Activated naive CD4-positive, alpha-beta T cell treated with anti-CD3 and anti-CD28 coated beads, Interleukin-2, amount 10 ng/mL, durations not matched to agents 7 days and 5 days (primary cell): ENCODE measurements around the gene APOL4.

ENCODE experiments used
- CTCF ChIA-PET: fragments of 350-600 bp; sonication (Branson Sonifier 250); formaldehyde crosslinking; loops from one replicate; lab custom pipeline; 2021; ENCODE audit warnings: antibody characterized with exemption; lab: Charles Lee
- DNase-seq: peaks from one replicate; pipeline ENCODE4 v3.0.0-alpha.2; 2020
- H3K27ac Mint-ChIP-seq: one replicate; pipeline ENCODE4 v1.8.0; 2021; ENCODE audit warnings: mild to moderate bottlenecking, moderate library complexity, mixed read lengths
- H3K27me3 Mint-ChIP-seq: one replicate; pipeline ENCODE4 v1.8.0; 2021; ENCODE audit warnings: mild to moderate bottlenecking, mixed read lengths
- H3K36me3 Mint-ChIP-seq: one replicate; pipeline ENCODE4 v1.8.0; 2021; ENCODE audit warnings: mixed read lengths
- H3K4me1 Mint-ChIP-seq: one replicate; pipeline ENCODE4 v1.8.0; 2021; ENCODE audit warnings: mixed read lengths
- H3K4me3 Mint-ChIP-seq: one replicate; pipeline ENCODE4 v1.8.0; 2021; ENCODE audit warnings: mild to moderate bottlenecking, moderate library complexity, mixed read lengths
- H3K9me3 Mint-ChIP-seq: one replicate; pipeline ENCODE4 v1.8.0; 2021; ENCODE audit warnings: mixed read lengths

APOL4 gene

GRCh38 chr22:36226189-36226588, 24.6 kb upstream of the APOL4 start:
- no peak overlapping the region for H3K4me3 Mint-ChIP-seq
- CTCF ChIA-PET = no interaction called here
- H3K36me3 Mint-ChIP-seq = peaks cover 36% of the 10 kb centered on the region
- H3K4me1 Mint-ChIP-seq = peaks cover 10% of the 10 kb centered on the region
- no peaks in the 10 kb centered on the region for H3K9me3 Mint-ChIP-seq
- H3K27me3 Mint-ChIP-seq = no peaks in the 10 kb centered on the region
- no peak overlapping the region for H3K27ac Mint-ChIP-seq
- DNase-seq = no peak

- no peak overlapping the region for H3K4me3 Mint-ChIP-seq
- DNase-seq = no peak
- H3K9me3 Mint-ChIP-seq = no peaks in the 10 kb centered on the region
Measured at GRCh38 chr22:36225333-36225922, 23.8 kb upstream of the APOL4 start.

DNA sequence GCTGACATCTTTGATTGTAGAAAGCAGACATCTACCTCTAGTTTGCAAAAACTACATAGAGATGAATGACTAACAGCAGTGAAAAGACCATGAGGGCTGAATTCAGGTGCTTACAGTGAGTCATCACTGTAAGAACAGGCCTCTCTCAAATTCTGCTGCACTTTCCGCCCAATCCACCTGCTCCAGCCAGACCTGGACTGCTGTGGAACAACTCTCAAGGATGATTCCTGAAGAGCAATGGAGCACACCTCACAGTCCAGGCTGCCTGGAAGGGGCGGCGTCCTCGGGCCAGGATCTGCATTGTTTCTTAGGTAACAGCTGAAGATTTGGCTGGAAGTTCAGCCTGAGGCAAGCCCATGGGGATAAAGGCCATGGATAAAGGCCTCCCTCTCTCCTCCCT, 22.6 kb upstream of the APOL4 start:
- DNase-seq = no peak
- CTCF ChIA-PET = interaction anchor here (1.2 kb wide), 1 partner anchor 22 kb away, joined by 3 read pairs; no protein-coding TSS in a partner anchor
- peaks cover 20% of the 10 kb centered on the region for H3K36me3 Mint-ChIP-seq
- H3K9me3 Mint-ChIP-seq = no peaks in the 10 kb centered on the region
- peaks cover 10% of the 10 kb centered on the region for H3K4me1 Mint-ChIP-seq
- H3K4me3 Mint-ChIP-seq = no peak overlapping the region
- no peak overlapping the region for H3K27ac Mint-ChIP-seq
- peaks cover 14% of the 10 kb centered on the region for H3K27me3 Mint-ChIP-seq

More at GRCh38 chr22:36225333-36225922, 23.8 kb upstream of the APOL4 start:
- H3K4me1 Mint-ChIP-seq = peaks cover 10% of the 10 kb centered on the region
- H3K27me3 Mint-ChIP-seq = peaks cover 5% of the 10 kb centered on the region
- no peak overlapping the region for H3K27ac Mint-ChIP-seq
- H3K36me3 Mint-ChIP-seq = peaks cover 30% of the 10 kb centered on the region
- CTCF ChIA-PET = interaction anchor here (1.2 kb wide), 1 partner anchor 23 kb away, joined by 3 read pairs; no protein-coding TSS in a partner anchor

GRCh38 chr22:36223504-36223903, 21.9 kb upstream of the APOL4 start:
- Mint-ChIP-seq H3K27me3 (peaks cover 21% of the 10 kb centered on the region), H3K4me3 (no peak overlapping the region), H3K9me3 (no peaks in the 10 kb centered on the region), H3K36me3 (peaks cover 14% of the 10 kb centered on the region), H3K27ac (no peak overlapping the region), H3K4me1 (peaks cover 10% of the 10 kb centered on the region)
- DNase-seq = no peak
- CTCF ChIA-PET = interaction anchor here (0.8 to 2.8 kb wide), 3 partner anchors 18 to 55 kb away, joined by 3 to 8 read pairs (median 4); no protein-coding TSS in a partner anchor

GRCh38 chr22:36222887-36223450, 21.4 kb upstream of the APOL4 start:
- Mint-ChIP-seq H3K27ac (no peak overlapping the region), H3K36me3 (peaks cover 9% of the 10 kb centered on the region), H3K27me3 (peaks cover 25% of the 10 kb centered on the region), H3K9me3 (no peaks in the 10 kb centered on the region), H3K4me1 (peaks cover 8% of the 10 kb centered on the region), H3K4me3 (no peak overlapping the region)
- no peak for DNase-seq
- CTCF ChIA-PET = interaction anchor here (0.7 to 2.8 kb wide), 6 partner anchors 16 to 63 kb away, joined by 3 to 8 read pairs (median 3); partner anchors contain the start of gene APOL2

GRCh38 chr22:36221799-36222751, 20.5 kb upstream of the APOL4 start:
- Mint-ChIP-seq H3K9me3 (no peaks in the 10 kb centered on the region), H3K27ac (no peak overlapping the region), H3K36me3 (peaks cover 8% of the 10 kb centered on the region), H3K4me1 (peaks cover 8% of the 10 kb centered on the region), H3K27me3 (peaks cover 34% of the 10 kb centered on the region), H3K4me3 (no peak overlapping the region)
- CTCF ChIA-PET = interaction anchor here (0.7 to 2.8 kb wide), 8 partner anchors 10 to 62 kb away, joined by 3 to 8 read pairs (median 3); partner anchors contain the start of gene APOL2
- peak; percentile 69 for DNase-seq

GRCh38 chr22:36220451-36220921, 18.9 kb upstream of the APOL4 start:
- CTCF ChIA-PET = interaction anchor here (1.3 to 2.8 kb wide), 2 partner anchors 8 to 26 kb away, joined by 6 to 8 read pairs; no protein-coding TSS in a partner anchor
- DNase-seq = no peak

GRCh38 chr22:36218648-36219193, 17.1 kb upstream of the APOL4 start:
- peaks cover 8% of the 10 kb centered on the region for H3K4me1 Mint-ChIP-seq
- no peak overlapping the region for H3K4me3 Mint-ChIP-seq
- peaks cover 64% of the 10 kb centered on the region for H3K27me3 Mint-ChIP-seq
- H3K36me3 Mint-ChIP-seq = no peaks in the 10 kb centered on the region
- no peak overlapping the region for H3K27ac Mint-ChIP-seq
- DNase-seq = no peak
- CTCF ChIA-PET = interaction anchor here (0.8 to 1.8 kb wide), 2 partner anchors 24 to 40 kb away, joined by 3 to 7 read pairs; no protein-coding TSS in a partner anchor
- H3K9me3 Mint-ChIP-seq = no peaks in the 10 kb centered on the region

More at GRCh38 chr22:36220451-36220921, 18.9 kb upstream of the APOL4 start:
- Mint-ChIP-seq H3K27me3 (peaks cover 46% of the 10 kb centered on the region), H3K27ac (no peak overlapping the region), H3K4me1 (peaks cover 8% of the 10 kb centered on the region), H3K36me3 (peaks cover 2% of the 10 kb centered on the region), H3K4me3 (no peak overlapping the region), H3K9me3 (no peaks in the 10 kb centered on the region)

DNA sequence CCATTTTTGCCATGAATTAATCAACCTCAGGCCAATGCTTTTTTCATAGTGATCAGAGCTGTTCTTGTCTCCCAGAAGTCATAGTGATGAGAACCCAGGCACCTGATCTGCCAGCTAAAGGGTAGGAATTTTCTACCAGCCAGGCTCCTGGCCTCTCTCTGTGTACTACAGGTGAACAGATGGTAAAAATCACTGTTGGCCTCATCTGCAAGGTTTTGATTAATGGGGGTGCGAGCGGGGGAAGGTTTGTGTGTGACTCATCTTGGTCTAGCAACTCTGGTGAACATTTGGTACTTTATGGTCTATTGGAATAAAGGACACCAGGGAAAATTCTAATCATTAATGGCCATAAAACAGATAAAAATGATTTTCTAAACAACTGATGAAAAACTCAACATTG, 14.4 kb upstream of the APOL4 start:
- no peaks in the 10 kb centered on the region for H3K36me3 Mint-ChIP-seq
- H3K27me3 Mint-ChIP-seq = peaks cover 91% of the 10 kb centered on the region
- H3K27ac Mint-ChIP-seq = no peak overlapping the region
- no peaks in the 10 kb centered on the region for H3K9me3 Mint-ChIP-seq
- no peak overlapping the region for H3K4me3 Mint-ChIP-seq
- CTCF ChIA-PET = interaction anchor here (0.7 to 2.0 kb wide), 2 partner anchors 21 to 150 kb away, joined by 3 to 5 read pairs; no protein-coding TSS in a partner anchor
- peaks cover 3% of the 10 kb centered on the region for H3K4me1 Mint-ChIP-seq
- no peak for DNase-seq

- peaks cover 4% of the 10 kb centered on the region for H3K9me3 Mint-ChIP-seq
- CTCF ChIA-PET = interaction anchor here (1.3 to 1.5 kb wide), 2 partner anchors 19 to 64 kb away, joined by 3 read pairs; no protein-coding TSS in a partner anchor
- no peak for DNase-seq
- peaks cover 6% of the 10 kb centered on the region for H3K4me1 Mint-ChIP-seq
- H3K36me3 Mint-ChIP-seq = no peaks in the 10 kb centered on the region
- H3K4me3 Mint-ChIP-seq = no peak overlapping the region
- no peak overlapping the region for H3K27ac Mint-ChIP-seq
- peaks cover 92% of the 10 kb centered on the region for H3K27me3 Mint-ChIP-seq
Measured at GRCh38 chr22:36213586-36213985, 12.0 kb upstream of the APOL4 start.

DNA sequence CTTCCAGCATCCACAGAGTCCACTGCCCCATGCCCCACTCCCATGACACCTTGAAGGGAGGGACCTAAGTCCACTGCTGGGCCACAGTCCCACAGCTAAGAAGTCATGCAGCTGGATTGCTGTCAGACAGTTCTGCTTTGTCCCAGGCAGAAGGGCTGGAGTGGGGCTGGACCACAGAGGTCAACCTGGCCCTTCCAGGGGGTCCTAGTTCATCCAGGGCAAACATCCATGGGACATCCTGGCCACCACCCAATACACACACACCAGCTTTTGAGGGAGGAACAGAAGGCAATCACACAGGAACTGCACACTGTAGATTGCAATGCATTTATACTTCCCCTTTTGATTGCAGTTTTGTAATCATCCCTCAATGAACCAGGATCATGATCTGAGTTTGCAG, 11.3 kb upstream of the APOL4 start:
- peaks cover 4% of the 10 kb centered on the region for H3K9me3 Mint-ChIP-seq
- CTCF ChIA-PET = interaction anchor here (1.5 to 1.8 kb wide), 3 partner anchors 8 to 65 kb away, joined by 3 to 6 read pairs (median 6); partner anchors contain the start of gene APOL4
- no peak for DNase-seq
- H3K36me3 Mint-ChIP-seq = no peaks in the 10 kb centered on the region
- peaks cover 6% of the 10 kb centered on the region for H3K4me1 Mint-ChIP-seq
- H3K27ac Mint-ChIP-seq = no peak overlapping the region
- H3K4me3 Mint-ChIP-seq = no peak overlapping the region
- peaks cover 86% of the 10 kb centered on the region for H3K27me3 Mint-ChIP-seq

- H3K36me3 Mint-ChIP-seq = no peaks in the 10 kb centered on the region
- CTCF ChIA-PET = interaction anchor here (1.6 to 1.8 kb wide), 3 partner anchors 9 to 28 kb away, joined by 5 to 6 read pairs (median 6); partner anchors contain the start of genes APOL2 and APOL4
- peaks cover 6% of the 10 kb centered on the region for H3K4me1 Mint-ChIP-seq
- H3K9me3 Mint-ChIP-seq = peaks cover 4% of the 10 kb centered on the region
- H3K27me3 Mint-ChIP-seq = peaks cover 72% of the 10 kb centered on the region
- H3K4me3 Mint-ChIP-seq = no peak overlapping the region
- no peak for DNase-seq
- H3K27ac Mint-ChIP-seq = no peak overlapping the region
Measured at GRCh38 chr22:36211237-36211861, 9.7 kb upstream of the APOL4 start.

GRCh38 chr22:36210224-36210623, 8.6 kb upstream of the APOL4 start:
- no peak for DNase-seq
- Mint-ChIP-seq H3K27ac (no peak overlapping the region), H3K36me3 (no peaks in the 10 kb centered on the region), H3K4me3 (no peak overlapping the region), H3K27me3 (peaks cover 70% of the 10 kb centered on the region), H3K4me1 (peaks cover 6% of the 10 kb centered on the region), H3K9me3 (peaks cover 4% of the 10 kb centered on the region)
- CTCF ChIA-PET = no interaction called here
